ENCODE data around the gene ZNF205. TPM values are rescaled to one million over a fixed set of nuclear protein-coding genes. Genes with fewer than 3 reads are reported as not detected.
"Not testable (repeated sequence)": the region's sequence is repeated elsewhere in the genome, so short reads cannot be mapped to it uniquely, and the experiment has no call there.

The ZNF205 gene
- total and polyA plus RNA-seq, 2 donors (not counting 1 experiment from before 2014, with no cell fraction given): 3.4 to 16.0 TPM

- no peak for TF ChIP-seq CTCF (conservative IDR thresholded peaks at IDR 0.05 in 1 of 2, IDR thresholded peaks at IDR 0.05 in 1 of 2; ENCODE audit: low read depth in 1 of 2, low read length in 2 of 2)
- no peak for TF ChIP-seq EZH2 (IDR thresholded peaks at IDR 0.05; ENCODE audit: low read length, missing control alignments)
- Histone ChIP-seq H3K27ac (ENCODE audit: insufficient read depth, low read length) (no peak overlapping the region), H3K4me1 (ENCODE audit: control insufficient read depth, extremely low read depth, insufficient read depth, low read length) (no peaks in the 10 kb centered on the region)
These were observed 40.7 kb upstream of the ZNF205 start for GRCh38 chr16:3071655-3072054.

GRCh38 chr16:3072148-3072547 lies 40.2 kb upstream of the ZNF205 start:
- not testable (repeated sequence) for H3K27me3 ChIP-seq (ENCODE audit: control insufficient read depth, insufficient read depth, low read length); H2AFZ ChIP-seq (ENCODE audit: low read length); H3K9me3 ChIP-seq (ENCODE audit: control insufficient read depth, insufficient read depth, low read depth, low read length); H3K4me1 ChIP-seq (ENCODE audit: control insufficient read depth, extremely low read depth, insufficient read depth, low read length); H3K9ac ChIP-seq (ENCODE audit: insufficient read depth, low read length); H3K4me2 ChIP-seq (ENCODE audit: extremely low read depth, insufficient read depth, low read length); DNase-seq (ENCODE audit: low read depth in 2 of 2); H3K27ac ChIP-seq (ENCODE audit: insufficient read depth, low read length); H3K4me3 ChIP-seq (replicated peaks in 1 of 4; ENCODE audit: control extremely low read depth in 1 of 4, insufficient read depth in 1 of 4, low read depth in 3 of 4, low read length in 4 of 4); H3K79me2 ChIP-seq (ENCODE audit: control insufficient read depth, insufficient read depth, low read length); H4K20me1 ChIP-seq (ENCODE audit: control insufficient read depth, extremely low read depth, insufficient read depth, low read length); H3K36me3 ChIP-seq (ENCODE audit: control insufficient read depth, insufficient read depth, low read length)

More at GRCh38 chr16:3071655-3072054, 40.7 kb upstream of the ZNF205 start:
- Histone ChIP-seq H4K20me1 (ENCODE audit: control insufficient read depth, extremely low read depth, insufficient read depth, low read length) (no peaks in the 10 kb centered on the region), H3K4me2 (ENCODE audit: extremely low read depth, insufficient read depth, low read length) (no peak overlapping the region), H3K4me3 (replicated peaks in 1 of 4; ENCODE audit: control extremely low read depth in 1 of 4, insufficient read depth in 1 of 4, low read depth in 3 of 4, low read length in 4 of 4) (no peak overlapping the region), H3K79me2 (ENCODE audit: control insufficient read depth, insufficient read depth, low read length) (no peaks in the 10 kb centered on the region), H2AFZ (ENCODE audit: low read length) (no peak overlapping the region), H3K9ac (ENCODE audit: insufficient read depth, low read length) (no peak overlapping the region), H3K36me3 (ENCODE audit: control insufficient read depth, insufficient read depth, low read length) (no peaks in the 10 kb centered on the region), H3K9me3 (ENCODE audit: control insufficient read depth, insufficient read depth, low read depth, low read length) (no peaks in the 10 kb centered on the region), H3K27me3 (ENCODE audit: control insufficient read depth, insufficient read depth, low read length) (peaks cover 6% of the 10 kb centered on the region)
- no peak for DNase-seq (ENCODE audit: low read depth in 2 of 2)

GRCh38 chr16:3072576-3073263 lies 39.7 kb upstream of the ZNF205 start:
- H3K4me1 ChIP-seq (ENCODE audit: control insufficient read depth, extremely low read depth, insufficient read depth, low read length); H2AFZ ChIP-seq (ENCODE audit: low read length); H3K27ac ChIP-seq (ENCODE audit: insufficient read depth, low read length); H3K36me3 ChIP-seq (ENCODE audit: control insufficient read depth, insufficient read depth, low read length); H3K9me3 ChIP-seq (ENCODE audit: control insufficient read depth, insufficient read depth, low read depth, low read length); H4K20me1 ChIP-seq (ENCODE audit: control insufficient read depth, extremely low read depth, insufficient read depth, low read length); H3K9ac ChIP-seq (ENCODE audit: insufficient read depth, low read length); H3K79me2 ChIP-seq (ENCODE audit: control insufficient read depth, insufficient read depth, low read length); H3K4me2 ChIP-seq (ENCODE audit: extremely low read depth, insufficient read depth, low read length); H3K4me3 ChIP-seq (replicated peaks in 1 of 4; ENCODE audit: control extremely low read depth in 1 of 4, insufficient read depth in 1 of 4, low read depth in 3 of 4, low read length in 4 of 4); DNase-seq (ENCODE audit: low read depth in 2 of 2); H3K27me3 ChIP-seq (ENCODE audit: control insufficient read depth, insufficient read depth, low read length): not testable (repeated sequence)

GRCh38 chr16:3073448-3073847 lies 38.9 kb upstream of the ZNF205 start:
- TF ChIP-seq EZH2 (IDR thresholded peaks at IDR 0.05; ENCODE audit: low read length, missing control alignments) (no peak), CTCF (conservative IDR thresholded peaks at IDR 0.05 in 1 of 2, IDR thresholded peaks at IDR 0.05 in 1 of 2; ENCODE audit: low read depth in 1 of 2, low read length in 2 of 2) (no peak)

More at GRCh38 chr16:3073448-3073847, 38.9 kb upstream of the ZNF205 start:
- Histone ChIP-seq H3K27me3 (ENCODE audit: control insufficient read depth, insufficient read depth, low read length) (peaks cover 11% of the 10 kb centered on the region), H3K9me3 (ENCODE audit: control insufficient read depth, insufficient read depth, low read depth, low read length) (no peaks in the 10 kb centered on the region), H4K20me1 (ENCODE audit: control insufficient read depth, extremely low read depth, insufficient read depth, low read length) (no peaks in the 10 kb centered on the region), H3K36me3 (ENCODE audit: control insufficient read depth, insufficient read depth, low read length) (no peaks in the 10 kb centered on the region), H3K9ac (ENCODE audit: insufficient read depth, low read length) (no peak overlapping the region), H2AFZ (ENCODE audit: low read length) (no peak overlapping the region), H3K4me3 (replicated peaks in 1 of 4; ENCODE audit: control extremely low read depth in 1 of 4, insufficient read depth in 1 of 4, low read depth in 3 of 4, low read length in 4 of 4) (no peak overlapping the region), H3K27ac (ENCODE audit: insufficient read depth, low read length) (no peak overlapping the region), H3K4me2 (ENCODE audit: extremely low read depth, insufficient read depth, low read length) (no peak overlapping the region), H3K4me1 (ENCODE audit: control insufficient read depth, extremely low read depth, insufficient read depth, low read length) (no peaks in the 10 kb centered on the region), H3K79me2 (ENCODE audit: control insufficient read depth, insufficient read depth, low read length) (no peaks in the 10 kb centered on the region)
- DNase-seq (ENCODE audit: low read depth in 2 of 2): no peak
